ENCODE results near the gene IDI2. TPM values are rescaled to one million over a fixed set of nuclear protein-coding genes. Genes with fewer than 3 reads are reported as not detected.

The IDI2 gene
- polyA plus RNA-seq, 3 donors: not detected

DNA sequence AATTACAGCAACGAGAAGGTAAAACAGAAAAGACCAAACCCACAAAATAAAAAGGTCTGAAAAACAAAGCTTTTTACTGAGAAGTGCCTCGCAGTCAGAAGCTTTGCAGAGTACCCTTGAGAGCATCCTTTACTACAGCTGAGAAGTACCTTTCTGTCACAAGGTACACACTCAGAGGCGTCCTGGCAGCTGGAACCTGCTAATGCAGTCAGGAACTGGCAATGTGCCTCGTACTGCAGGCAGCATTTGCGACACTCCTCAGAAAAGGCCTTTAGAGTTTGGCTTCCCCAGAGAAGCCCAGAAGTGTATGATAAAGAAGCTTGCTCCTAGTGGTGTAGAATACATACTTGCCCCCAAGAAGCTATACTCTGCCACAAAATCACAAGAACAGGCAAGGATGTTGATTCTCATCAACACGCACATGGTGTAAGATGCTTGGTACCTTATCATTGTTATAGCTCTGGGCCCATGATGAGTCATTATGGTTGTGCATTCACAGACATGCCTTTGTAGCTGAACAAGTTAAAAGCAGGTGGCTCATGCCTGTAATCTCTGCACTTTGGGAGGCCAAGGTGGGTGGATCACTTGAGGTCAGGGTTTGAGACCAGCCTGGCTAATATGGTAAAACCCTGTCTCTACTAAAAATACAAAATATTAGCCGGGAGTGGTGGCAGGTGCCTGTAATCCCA is 39.4 kb downstream of the IDI2 start:
- Mint-ChIP-seq H3K27ac (peak overlapping the region in 1 of 7 donors; percentile 18), H3K9me3 (peaks cover 0 to 3% (median under 1%) of the 10 kb centered on the region in 7 donors), H3K4me1 (peaks cover 27% of the 10 kb centered on the region), H3K27me3 (ENCODE audit: low read depth in 3 of 3) (peaks cover 0 to 4% (median 0%) of the 10 kb centered on the region in 3 donors), H3K4me3 (no peak overlapping the region), H3K36me3 (peaks cover 10 to 18% of the 10 kb centered on the region in 2 donors)
- peaks cover 40% of the 10 kb centered on the region for H3K79me2 ChIP-seq (ENCODE audit: insufficient read depth, low read length)
- H3K9ac ChIP-seq (ENCODE audit: insufficient read depth, low read length, poor library complexity, severe bottlenecking): no peak overlapping the region
- H2AFZ ChIP-seq (ENCODE audit: insufficient read depth, low read depth, low read length, poor library complexity, severe bottlenecking): no peak overlapping the region
- peaks cover 0 to 7% of the 10 kb centered on the region in 2 donors for H3K36me3 ChIP-seq (replicated peaks in 1 of 2; ENCODE audit: control insufficient read depth in 1 of 2, insufficient read depth in 2 of 2, low read length in 2 of 2)
- H3K4me2 ChIP-seq (replicated peaks; ENCODE audit: extremely low read depth, low read length, poor library complexity, severe bottlenecking): no peak overlapping the region
- H3K27me3 ChIP-seq (ENCODE audit: control insufficient read depth in 2 of 2, insufficient read depth in 2 of 2, low read length in 2 of 2): no peaks in the 10 kb centered on the region
- DNase-seq: no peak
- TF ChIP-seq, protein P1, sequence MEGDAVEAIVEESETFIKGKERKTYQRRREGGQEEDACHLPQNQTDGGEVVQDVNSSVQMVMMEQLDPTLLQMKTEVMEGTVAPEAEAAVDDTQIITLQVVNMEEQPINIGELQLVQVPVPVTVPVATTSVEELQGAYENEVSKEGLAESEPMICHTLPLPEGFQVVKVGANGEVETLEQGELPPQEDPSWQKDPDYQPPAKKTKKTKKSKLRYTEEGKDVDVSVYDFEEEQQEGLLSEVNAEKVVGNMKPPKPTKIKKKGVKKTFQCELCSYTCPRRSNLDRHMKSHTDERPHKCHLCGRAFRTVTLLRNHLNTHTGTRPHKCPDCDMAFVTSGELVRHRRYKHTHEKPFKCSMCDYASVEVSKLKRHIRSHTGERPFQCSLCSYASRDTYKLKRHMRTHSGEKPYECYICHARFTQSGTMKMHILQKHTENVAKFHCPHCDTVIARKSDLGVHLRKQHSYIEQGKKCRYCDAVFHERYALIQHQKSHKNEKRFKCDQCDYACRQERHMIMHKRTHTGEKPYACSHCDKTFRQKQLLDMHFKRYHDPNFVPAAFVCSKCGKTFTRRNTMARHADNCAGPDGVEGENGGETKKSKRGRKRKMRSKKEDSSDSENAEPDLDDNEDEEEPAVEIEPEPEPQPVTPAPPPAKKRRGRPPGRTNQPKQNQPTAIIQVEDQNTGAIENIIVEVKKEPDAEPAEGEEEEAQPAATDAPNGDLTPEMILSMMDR (IDR thresholded peaks at IDR 0.05): no peak
- H3K27ac ChIP-seq (ENCODE audit: low read depth in 1 of 2, low read length in 2 of 2): no peak overlapping the region
- peaks cover 17% of the 10 kb centered on the region for H4K20me1 ChIP-seq (ENCODE audit: insufficient read depth, low read length)
- intact Hi-C loops (cut with micrococcal nuclease): loop anchor here (2.0 to 5.0 kb wide), 4 partner anchors 54 to 71 kb away; partner anchors contain the start of genes LARP4B (in 2 of the 2) and WDR37 (in 1 of the 2)
- no peak overlapping the region for H3K4me3 ChIP-seq (replicated peaks in 1 of 3; ENCODE audit: low read depth in 2 of 3, low read length in 3 of 3)
- 93% methylated on average over 3 of the region's 7 CpGs for WGBS (ENCODE audit: insufficient coverage)
- H3K9me3 ChIP-seq (replicated peaks in 1 of 2; ENCODE audit: control insufficient read depth in 1 of 2, insufficient read depth in 1 of 2, low read length in 2 of 2): peaks cover under 1 to 5% of the 10 kb centered on the region in 2 donors
- H3K4me1 ChIP-seq (ENCODE audit: control insufficient read depth in 1 of 2, insufficient read depth in 2 of 2, low read length in 2 of 2): peaks cover 22 to 29% of the 10 kb centered on the region in 2 donors

DNA sequence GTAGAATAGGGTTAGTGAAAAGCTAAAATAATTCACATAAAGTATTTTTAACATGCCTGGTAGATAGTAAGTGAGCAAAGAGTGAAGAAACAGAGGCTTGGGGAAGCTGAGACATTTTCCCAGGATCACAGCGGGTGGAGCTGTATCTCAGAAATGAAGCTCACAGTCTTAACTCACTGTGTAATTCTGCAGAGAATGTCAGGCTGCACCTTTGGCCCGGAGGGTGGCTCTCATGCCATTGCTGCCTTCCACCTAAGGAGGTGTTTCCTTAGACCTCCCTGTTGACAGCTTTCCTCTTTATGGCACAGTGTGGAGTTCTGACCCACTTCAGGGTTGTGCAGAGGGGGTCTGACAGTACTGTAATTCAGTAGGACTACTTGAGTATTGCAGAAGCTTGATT is 40.3 kb downstream of the IDI2 start:
- Mint-ChIP-seq H3K4me1 (peaks cover 27% of the 10 kb centered on the region), H3K27me3 (ENCODE audit: low read depth in 3 of 3) (peaks cover 0 to 2% (median 0%) of the 10 kb centered on the region in 3 donors), H3K27ac (no peak overlapping the region), H3K4me3 (no peak overlapping the region), H3K9me3 (peaks cover 4 to 12% (median 9%) of the 10 kb centered on the region in 7 donors), H3K36me3 (peaks cover 4 to 11% of the 10 kb centered on the region in 2 donors)
- TF ChIP-seq, protein P1 (IDR thresholded peaks at IDR 0.05): no peak
- no peak for DNase-seq
- no peak overlapping the region for H3K4me3 ChIP-seq (replicated peaks in 1 of 3; ENCODE audit: low read depth in 2 of 3, low read length in 3 of 3)
- peaks cover 31% of the 10 kb centered on the region for H3K79me2 ChIP-seq (ENCODE audit: insufficient read depth, low read length)
- intact Hi-C loops (cut with micrococcal nuclease): loop anchor here (5.0 kb wide), 3 partner anchors 53 to 72 kb away; partner anchors contain the start of genes LARP4B (in 1 of the 2) and WDR37 (in 1 of the 2)
- H2AFZ ChIP-seq (ENCODE audit: insufficient read depth, low read depth, low read length, poor library complexity, severe bottlenecking): no peak overlapping the region
- no peak overlapping the region for H3K27ac ChIP-seq (ENCODE audit: low read depth in 1 of 2, low read length in 2 of 2)
- H3K4me2 ChIP-seq (replicated peaks; ENCODE audit: extremely low read depth, low read length, poor library complexity, severe bottlenecking): no peak overlapping the region
- H3K9me3 ChIP-seq (replicated peaks in 1 of 2; ENCODE audit: control insufficient read depth in 1 of 2, insufficient read depth in 1 of 2, low read length in 2 of 2): peaks cover 10 to 13% of the 10 kb centered on the region in 2 donors
- no peaks in the 10 kb centered on the region for H3K27me3 ChIP-seq (ENCODE audit: control insufficient read depth in 2 of 2, insufficient read depth in 2 of 2, low read length in 2 of 2)
- 100% methylated on average over 2 of the region's 2 CpGs for WGBS (ENCODE audit: insufficient coverage)
- H3K36me3 ChIP-seq (replicated peaks in 1 of 2; ENCODE audit: control insufficient read depth in 1 of 2, insufficient read depth in 2 of 2, low read length in 2 of 2): no peaks in the 10 kb centered on the region
- H3K4me1 ChIP-seq (ENCODE audit: control insufficient read depth in 1 of 2, insufficient read depth in 2 of 2, low read length in 2 of 2): peaks cover 22 to 29% of the 10 kb centered on the region in 2 donors
- H4K20me1 ChIP-seq (ENCODE audit: insufficient read depth, low read length): peaks cover 8% of the 10 kb centered on the region
- H3K9ac ChIP-seq (ENCODE audit: insufficient read depth, low read length, poor library complexity, severe bottlenecking): no peak overlapping the region

Data from CD14-positive monocyte (primary cell).